ENCODE data around the gene ZNF440.
"Not testable (repeated sequence)": the region's sequence is repeated elsewhere in the genome, so short reads cannot be mapped to it uniquely, and the experiment has no call there.

- TF ChIP-seq CTCF (IDR thresholded peaks at IDR 0.05), result peak; percentile 62
- TF ChIP-seq EZH2, EZH2phosphoT487 (IDR thresholded peaks at IDR 0.05): not testable (repeated sequence)
These were observed 65.7 kb downstream of the ZNF440 start for GRCh38 chr19:11879687-11880266.
